Calu3 (cell line): ENCODE results near the gene KLHDC3. TPM values are rescaled to one million over a fixed set of nuclear protein-coding genes. Genes with fewer than 3 reads are reported as not detected.

Experiments used
- BruUV-seq: library from RNA; stranded (reverse); fragments of 400-500 nt; replicated peaks from 2 replicates; lab custom pipeline; 2021; lab: Mats Ljungman, UMichigan
- CTCF ChIA-PET: fragments of 300-600 bp; sonication (Branson Sonifier 250); formaldehyde crosslinking; loops from one replicate; lab custom pipeline; 2022; ENCODE audit warnings: antibody characterized with exemption; lab: Charles Lee
- DNase-seq: peaks from one replicate; pipeline ENCODE4 v3.0.0; 2022
- H3K27ac Mint-ChIP-seq: one replicate; pipeline ENCODE4 v1.8.0; 2022; ENCODE audit warnings: mixed read lengths; ENCODE audit not compliant: unreplicated experiment
- H3K27me3 Mint-ChIP-seq: one replicate; pipeline ENCODE4 v1.8.0; 2022; ENCODE audit warnings: mixed read lengths; ENCODE audit not compliant: unreplicated experiment
- H3K36me3 Mint-ChIP-seq: one replicate; pipeline ENCODE4 v1.8.0; 2022; ENCODE audit warnings: mild to moderate bottlenecking, moderate library complexity, mixed read lengths; ENCODE audit not compliant: insufficient read depth, unreplicated experiment
- H3K4me1 Mint-ChIP-seq: one replicate; pipeline ENCODE4 v1.8.0; 2022; ENCODE audit warnings: mild to moderate bottlenecking, low read depth, mixed read lengths; ENCODE audit not compliant: unreplicated experiment
- H3K4me3 Mint-ChIP-seq: one replicate; pipeline ENCODE4 v1.8.0; 2022; ENCODE audit warnings: mild to moderate bottlenecking, low read depth, moderate library complexity, mixed read lengths; ENCODE audit not compliant: unreplicated experiment
- H3K9me3 Mint-ChIP-seq: one replicate; pipeline ENCODE4 v1.8.0; 2022; ENCODE audit warnings: low read depth, mixed read lengths; ENCODE audit not compliant: unreplicated experiment
- intact Hi-C: fragments of 100-400 bp; cut with micrococcal nuclease; formaldehyde crosslinking; loops from one replicate; pipeline ENCODE4 v1.10.0; 2022; ENCODE audit not compliant: unreplicated experiment
- total RNA-seq: library from RNA; stranded (reverse); gene quantifications from 2 replicates; pipeline ENCODE4 v1.2.3, GENCODE V29; 2022
- TF ChIP-seq, protein P1 (sequence below): fragments of 200-600 bp; IDR thresholded peaks from one replicate; pipeline ENCODE4 v1.8.0; 2022; ENCODE audit warnings: antibody characterized with exemption; ENCODE audit not compliant: unreplicated experiment

The KLHDC3 gene
- total RNA-seq, 1 experiment from 2014 or later = 85.9 TPM

DNA sequence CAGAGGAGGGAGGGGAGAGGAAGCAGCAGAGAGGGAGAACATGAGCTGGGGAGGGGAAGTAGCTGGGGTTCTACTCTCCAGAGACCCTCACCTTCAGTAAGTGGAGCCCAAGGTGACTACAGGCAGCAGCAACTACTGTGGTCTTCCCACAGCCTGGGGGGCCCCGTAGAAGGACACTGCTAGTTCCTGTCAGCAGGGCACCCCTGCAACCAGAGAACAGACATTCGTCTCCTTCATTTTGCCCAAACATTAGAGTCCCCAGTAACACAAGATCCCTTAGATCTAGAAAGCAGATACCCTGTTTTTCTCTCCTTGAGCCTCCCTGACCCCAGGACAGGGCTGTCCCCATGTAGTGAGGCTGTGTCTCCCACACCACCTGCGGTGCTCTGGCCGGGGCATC is 45.3 kb upstream of the KLHDC3 start:
- DNase-seq = no peak
- BruUV-seq = no TSS peak
- Mint-ChIP-seq H3K4me3 (no peak overlapping the region), H3K9me3 (no peaks in the 10 kb centered on the region), H3K27me3 (no peaks in the 10 kb centered on the region), H3K27ac (no peak overlapping the region), H3K4me1 (peaks cover 18% of the 10 kb centered on the region), H3K36me3 (peaks cover 17% of the 10 kb centered on the region)
- TF ChIP-seq, protein P1, sequence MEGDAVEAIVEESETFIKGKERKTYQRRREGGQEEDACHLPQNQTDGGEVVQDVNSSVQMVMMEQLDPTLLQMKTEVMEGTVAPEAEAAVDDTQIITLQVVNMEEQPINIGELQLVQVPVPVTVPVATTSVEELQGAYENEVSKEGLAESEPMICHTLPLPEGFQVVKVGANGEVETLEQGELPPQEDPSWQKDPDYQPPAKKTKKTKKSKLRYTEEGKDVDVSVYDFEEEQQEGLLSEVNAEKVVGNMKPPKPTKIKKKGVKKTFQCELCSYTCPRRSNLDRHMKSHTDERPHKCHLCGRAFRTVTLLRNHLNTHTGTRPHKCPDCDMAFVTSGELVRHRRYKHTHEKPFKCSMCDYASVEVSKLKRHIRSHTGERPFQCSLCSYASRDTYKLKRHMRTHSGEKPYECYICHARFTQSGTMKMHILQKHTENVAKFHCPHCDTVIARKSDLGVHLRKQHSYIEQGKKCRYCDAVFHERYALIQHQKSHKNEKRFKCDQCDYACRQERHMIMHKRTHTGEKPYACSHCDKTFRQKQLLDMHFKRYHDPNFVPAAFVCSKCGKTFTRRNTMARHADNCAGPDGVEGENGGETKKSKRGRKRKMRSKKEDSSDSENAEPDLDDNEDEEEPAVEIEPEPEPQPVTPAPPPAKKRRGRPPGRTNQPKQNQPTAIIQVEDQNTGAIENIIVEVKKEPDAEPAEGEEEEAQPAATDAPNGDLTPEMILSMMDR = no peak
- CTCF ChIA-PET = no interaction called here
- intact Hi-C loops = no loop called here

DNA sequence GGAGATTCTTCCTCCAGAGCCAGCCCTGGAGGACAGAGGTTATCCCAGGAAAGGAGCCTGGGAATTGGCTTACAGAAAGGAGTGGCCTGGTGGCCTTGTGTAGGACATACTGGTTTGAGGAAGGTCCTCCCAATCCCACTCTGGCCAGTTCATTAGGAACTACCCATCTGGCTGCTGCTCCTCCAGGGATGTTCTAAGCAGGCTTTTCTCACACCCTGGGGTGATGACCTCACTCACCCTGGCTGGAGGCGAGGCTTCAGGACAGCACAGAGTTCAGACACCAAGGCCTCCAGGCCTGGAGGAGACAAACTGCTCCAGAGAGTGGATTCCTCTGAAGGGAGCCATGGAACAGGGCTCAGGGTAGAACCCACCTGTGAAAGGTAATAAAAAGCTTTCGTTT is 44.6 kb upstream of the KLHDC3 start:
- no peaks in the 10 kb centered on the region for H3K27me3 Mint-ChIP-seq
- H3K27ac Mint-ChIP-seq = no peak overlapping the region
- intact Hi-C loops = no loop called here
- no peak for DNase-seq
- H3K36me3 Mint-ChIP-seq = peaks cover 12% of the 10 kb centered on the region
- no TSS peak for BruUV-seq
- H3K4me1 Mint-ChIP-seq = peaks cover 18% of the 10 kb centered on the region
- H3K4me3 Mint-ChIP-seq = no peak overlapping the region
- H3K9me3 Mint-ChIP-seq = no peaks in the 10 kb centered on the region
- TF ChIP-seq, protein P1 = no peak
- CTCF ChIA-PET = no interaction called here

DNA sequence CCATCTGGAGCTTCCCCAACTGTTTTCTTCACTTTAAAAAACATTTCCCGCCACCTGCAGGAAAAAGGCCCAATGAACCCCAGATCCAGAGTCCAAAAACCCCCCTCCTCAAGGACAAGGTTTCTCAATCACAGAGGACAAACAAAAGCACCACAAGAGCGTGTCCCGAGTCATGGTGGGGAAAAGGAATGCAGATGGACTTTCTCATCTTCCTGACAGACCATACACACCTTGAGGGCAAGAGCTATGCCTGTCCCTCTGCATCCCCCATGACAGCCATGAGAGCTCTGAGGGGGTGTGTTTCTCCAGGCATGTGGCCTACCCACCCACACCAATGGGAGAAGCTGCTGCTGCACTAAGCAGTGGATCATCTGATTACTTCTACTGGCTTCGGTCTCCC is 44.1 kb upstream of the KLHDC3 start:
- H3K27ac Mint-ChIP-seq = no peak overlapping the region
- H3K27me3 Mint-ChIP-seq = no peaks in the 10 kb centered on the region
- CTCF ChIA-PET = interaction anchor here (1.4 kb wide), 1 partner anchor 31 kb away, joined by 3 read pairs; no protein-coding TSS in a partner anchor
- DNase-seq = no peak
- intact Hi-C loops = no loop called here
- no peak overlapping the region for H3K4me3 Mint-ChIP-seq
- peaks cover 18% of the 10 kb centered on the region for H3K4me1 Mint-ChIP-seq
- no peaks in the 10 kb centered on the region for H3K9me3 Mint-ChIP-seq
- TF ChIP-seq, protein P1 = no peak
- H3K36me3 Mint-ChIP-seq = peaks cover 14% of the 10 kb centered on the region
- no TSS peak for BruUV-seq

DNA sequence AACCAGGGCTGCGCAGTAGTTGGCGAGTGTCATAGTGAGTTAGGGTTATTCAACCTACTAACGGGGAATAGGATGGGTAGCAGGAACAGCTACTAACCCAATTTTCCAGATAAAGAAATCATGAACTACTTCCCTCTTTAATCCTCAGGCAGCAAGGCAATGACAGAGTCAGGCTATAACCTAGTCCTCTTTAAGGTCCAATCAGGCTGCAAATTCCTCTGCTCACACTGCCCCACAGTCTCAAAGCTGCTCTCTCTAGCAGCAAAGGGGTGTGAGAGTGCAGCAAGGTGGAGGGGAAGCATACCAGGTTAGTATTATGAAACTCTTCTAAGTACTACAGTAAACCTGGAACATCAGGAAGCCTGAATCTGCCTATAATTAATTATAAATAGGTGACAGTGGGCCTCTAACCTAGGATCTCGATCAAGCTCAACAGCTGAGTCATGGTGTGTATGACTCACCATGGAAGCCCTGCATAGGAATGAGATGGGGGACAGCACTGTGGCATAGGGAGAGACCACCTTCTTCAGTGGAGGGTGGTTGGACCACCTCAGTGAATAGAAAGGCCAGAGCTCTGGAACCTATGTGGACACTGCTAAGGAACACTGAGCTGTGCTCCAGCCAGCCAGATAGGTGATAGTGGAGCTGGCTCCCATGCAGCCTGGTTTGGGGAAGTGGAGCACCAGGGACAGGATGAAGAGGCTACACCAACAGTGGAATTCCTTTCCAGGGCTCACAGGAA is 43.0 kb upstream of the KLHDC3 start:
- H3K4me1 Mint-ChIP-seq = peaks cover 18% of the 10 kb centered on the region
- H3K27ac Mint-ChIP-seq = no peak overlapping the region
- intact Hi-C loops = no loop called here
- no peaks in the 10 kb centered on the region for H3K27me3 Mint-ChIP-seq
- H3K4me3 Mint-ChIP-seq = no peak overlapping the region
- CTCF ChIA-PET = interaction anchor here (0.6 to 1.4 kb wide), 5 partner anchors 13 to 230 kb away, joined by 3 to 5 read pairs (median 3); partner anchors contain the start of gene PPP2R5D
- no TSS peak for BruUV-seq
- peaks cover 18% of the 10 kb centered on the region for H3K36me3 Mint-ChIP-seq
- DNase-seq = peak; percentile 15
- no peaks in the 10 kb centered on the region for H3K9me3 Mint-ChIP-seq
- TF ChIP-seq, protein P1 = no peak
